Measurements from ENCODE around the gene ALCAM.

- TF ChIP-seq CTCF (conservative IDR thresholded peaks at IDR 0.05; ENCODE audit: low read depth, low read length) (no peak), EZH2 (IDR thresholded peaks at IDR 0.05; ENCODE audit: borderline replicate concordance, low read depth, low read length, poor library complexity, severe bottlenecking) (no peak)
These were observed 167.8 kb downstream of the ALCAM start for GRCh38 chr3:105534491-105534890.
